IPS-NIHi7 (cell line): ENCODE measurements around the gene GABRP.

Experiments
- DNase-seq: peaks from one replicate; pipeline ENCODE4 v3.0.0; 2012; ENCODE audit warnings: mixed read lengths; ENCODE audit errors: extremely low spot score

The GABRP gene

DNA sequence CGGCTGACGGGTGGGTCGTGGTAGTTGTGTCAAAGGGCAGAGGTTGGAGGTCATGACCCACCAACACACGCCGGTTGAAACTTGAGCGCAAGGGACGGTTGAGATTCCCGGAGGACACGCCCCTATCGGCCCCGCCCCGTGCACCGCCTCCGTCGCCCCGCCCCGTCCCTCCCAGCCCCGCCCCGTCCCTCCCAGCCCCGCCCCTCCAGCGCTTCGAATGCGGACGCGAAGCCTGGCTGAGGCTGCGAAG lies 78.1 kb downstream of the GABRP start:
- no peak for DNase-seq

GRCh38 chr5:170861917-170862766 lies 78.6 kb downstream of the GABRP start, which contains the start of gene RANBP17:
Gene RANBP17 (plus strand): TSS chr5:170862018.
- DNase-seq = peak; percentile 97

GRCh38 chr5:170863646-170864045 lies 80.1 kb downstream of the GABRP start:
- no peak for DNase-seq
